NB4 (cell line): Measurements from ENCODE around the gene ANKRD24.

Experiments
- CTCF ChIP-seq: IDR thresholded peaks from one replicate; pipeline ENCODE4 v1.5.1; 2012; ENCODE audit warnings: low read depth, low read length
- POLR2A ChIP-seq: IDR thresholded peaks from 2 replicates; pipeline ENCODE4 v1.6.1; 2011; ENCODE audit warnings: mild to moderate bottlenecking; ENCODE audit not compliant: insufficient read length; ENCODE audit errors: extremely low read depth

DNA sequence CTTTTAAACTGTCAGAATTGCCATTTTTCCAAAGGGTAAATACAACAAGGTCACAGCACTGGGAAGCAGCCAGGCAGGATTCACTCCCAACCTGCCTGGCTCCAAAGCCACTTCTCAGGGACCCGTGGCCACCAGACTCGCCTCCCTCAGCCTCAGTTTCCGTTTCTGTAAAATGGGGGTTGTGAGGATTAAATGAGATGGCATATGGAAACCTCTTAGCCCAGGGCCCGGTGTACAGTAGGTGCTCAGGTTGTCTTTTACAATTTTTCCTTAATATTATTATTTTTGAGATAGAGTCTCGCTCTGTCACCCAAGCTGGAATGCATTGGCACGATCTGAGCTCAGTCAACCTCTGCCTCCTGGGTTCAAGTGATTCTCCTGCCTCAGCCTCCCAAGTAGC, 74.5 kb downstream of the ANKRD24 start:
- TF ChIP-seq CTCF (no peak), POLR2A (no peak)
